Limb (tissue), 2 donors: ENCODE data around the gene SLC6A6.

ENCODE experiments used
- DNase-seq, 2 donors: peaks; one replicate each; pipeline ENCODE4 v3.0.0-alpha.2; 2016; ENCODE audit errors: extremely low spot score in 2 of 2

Gene SLC6A6

DNA sequence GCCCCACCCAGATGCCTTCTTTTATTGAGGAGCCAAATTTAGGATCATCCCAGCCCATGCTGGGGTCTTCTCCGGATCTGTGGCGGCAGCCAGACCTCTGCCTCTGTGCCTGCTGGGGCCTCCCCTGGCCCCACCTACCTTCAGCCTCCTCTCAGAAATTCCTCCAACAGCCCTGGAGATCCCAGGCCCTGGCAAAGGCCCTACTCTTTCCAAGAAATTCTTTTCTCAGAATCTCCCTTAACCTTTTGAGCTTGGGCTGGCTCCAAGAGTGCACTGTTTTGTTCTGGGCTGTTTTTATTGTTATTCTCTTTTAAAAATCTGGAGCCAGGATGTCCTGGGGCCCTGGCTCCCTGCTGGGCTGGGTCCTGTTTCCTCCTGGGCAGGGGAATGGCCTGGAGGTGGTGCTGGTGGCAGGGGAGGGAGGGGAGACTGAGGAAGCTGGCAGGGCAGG lies 79.9 kb downstream of the SLC6A6 start:
- DNase-seq = no peak

- no peak for DNase-seq
These were observed 80.9 kb downstream of the SLC6A6 start for GRCh38 chr3:14483286-14483685.

DNA sequence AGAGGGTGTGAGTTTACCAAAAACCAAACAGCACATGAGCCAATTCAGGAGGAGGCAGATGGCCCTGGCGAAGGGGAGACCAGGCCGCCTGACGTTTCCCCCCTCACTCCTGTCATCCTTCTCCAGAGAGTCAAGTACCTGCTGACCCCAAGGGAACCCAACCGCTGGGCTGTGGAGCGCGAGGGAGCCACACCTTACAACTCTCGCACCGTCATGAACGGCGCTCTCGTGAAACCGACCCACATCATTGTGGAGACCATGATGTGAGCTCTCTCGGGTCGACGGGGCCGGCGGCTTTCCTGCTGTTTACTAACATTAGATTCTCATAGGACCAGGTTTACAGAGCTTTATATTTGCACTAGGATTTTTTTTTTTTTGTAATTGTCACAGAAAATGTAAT lies 82.3 kb downstream of the SLC6A6 start:
- DNase-seq = no peak

DNA sequence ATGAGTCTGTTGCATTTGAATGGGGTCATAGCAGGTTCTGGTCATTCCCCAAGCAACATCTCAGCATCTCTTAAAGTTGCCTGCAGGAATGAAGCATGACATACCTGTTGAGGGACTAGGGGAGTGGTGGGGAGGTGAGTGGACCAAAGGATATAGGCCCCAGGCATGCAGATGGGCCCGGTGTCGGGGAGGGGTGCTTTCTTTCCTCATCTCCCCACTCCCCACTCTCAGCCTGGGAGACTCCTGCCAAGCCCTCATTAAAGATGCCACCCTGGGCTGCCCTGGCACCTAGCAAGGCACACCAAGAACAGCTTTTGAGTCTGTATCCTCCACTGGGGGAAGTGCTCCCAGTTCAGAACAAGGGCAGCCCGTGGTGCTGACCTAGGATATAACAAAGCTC lies 83.6 kb downstream of the SLC6A6 start:
- DNase-seq = no peak

DNA sequence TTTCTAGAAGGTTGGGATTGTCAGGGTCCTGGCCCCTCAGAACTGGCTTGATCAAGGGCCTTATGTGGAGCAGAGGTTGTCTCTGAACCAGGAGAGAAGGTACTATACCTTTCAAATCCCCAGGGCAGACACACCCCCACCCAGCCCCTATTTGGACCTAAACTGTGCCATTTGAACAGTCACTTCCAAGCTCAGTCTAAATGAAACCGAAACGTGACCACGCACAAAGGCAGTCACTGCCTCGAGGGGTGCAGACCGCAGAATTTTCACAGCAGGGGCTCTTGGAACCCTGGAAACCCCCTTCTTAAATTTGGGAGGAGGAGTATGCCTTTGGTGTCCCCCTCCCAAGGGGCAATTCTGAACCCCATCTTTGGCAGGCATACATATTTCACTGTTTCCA lies 84.1 kb downstream of the SLC6A6 start:
- DNase-seq = no peak

DNA sequence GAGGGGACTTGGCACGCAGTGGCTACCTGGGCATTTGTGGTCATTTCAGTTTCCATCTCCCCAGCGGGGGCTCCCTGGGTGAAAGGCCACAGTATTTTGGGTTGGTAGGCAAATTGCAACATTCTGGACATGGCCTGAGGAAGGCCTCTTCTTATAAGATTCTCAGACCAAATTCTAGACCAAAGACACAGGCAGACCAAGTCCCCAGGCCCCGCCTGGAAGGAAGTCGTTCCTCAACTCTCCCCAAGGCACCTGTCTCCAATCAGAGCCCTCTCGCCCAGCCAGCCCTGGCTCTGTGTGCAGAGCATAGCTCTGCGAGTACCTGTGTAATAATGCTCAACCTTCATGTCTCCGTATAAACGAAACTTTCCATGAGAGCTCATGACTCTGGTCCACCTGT lies 84.7 kb downstream of the SLC6A6 start:
- no peak for DNase-seq

DNA sequence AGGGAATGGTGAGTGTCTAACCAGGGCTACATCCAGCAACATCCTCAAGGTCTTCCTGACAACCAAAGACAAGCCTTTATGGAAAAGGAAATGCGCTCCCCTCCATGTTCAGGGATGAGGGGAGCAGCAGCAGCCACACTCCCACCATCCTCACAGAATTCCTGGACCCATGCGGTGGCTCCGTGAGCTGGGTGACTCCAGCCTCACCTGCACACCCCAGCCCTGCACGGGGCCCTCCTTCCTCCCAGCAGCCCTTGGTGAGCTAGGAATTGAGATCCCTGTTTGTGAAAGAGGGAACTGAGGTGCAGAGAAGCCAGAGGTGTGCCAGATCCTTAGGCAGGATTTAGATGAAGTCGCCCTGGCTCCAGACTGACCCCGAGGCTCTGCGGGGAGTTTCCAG lies 85.4 kb downstream of the SLC6A6 start:
- DNase-seq = no peak

DNA sequence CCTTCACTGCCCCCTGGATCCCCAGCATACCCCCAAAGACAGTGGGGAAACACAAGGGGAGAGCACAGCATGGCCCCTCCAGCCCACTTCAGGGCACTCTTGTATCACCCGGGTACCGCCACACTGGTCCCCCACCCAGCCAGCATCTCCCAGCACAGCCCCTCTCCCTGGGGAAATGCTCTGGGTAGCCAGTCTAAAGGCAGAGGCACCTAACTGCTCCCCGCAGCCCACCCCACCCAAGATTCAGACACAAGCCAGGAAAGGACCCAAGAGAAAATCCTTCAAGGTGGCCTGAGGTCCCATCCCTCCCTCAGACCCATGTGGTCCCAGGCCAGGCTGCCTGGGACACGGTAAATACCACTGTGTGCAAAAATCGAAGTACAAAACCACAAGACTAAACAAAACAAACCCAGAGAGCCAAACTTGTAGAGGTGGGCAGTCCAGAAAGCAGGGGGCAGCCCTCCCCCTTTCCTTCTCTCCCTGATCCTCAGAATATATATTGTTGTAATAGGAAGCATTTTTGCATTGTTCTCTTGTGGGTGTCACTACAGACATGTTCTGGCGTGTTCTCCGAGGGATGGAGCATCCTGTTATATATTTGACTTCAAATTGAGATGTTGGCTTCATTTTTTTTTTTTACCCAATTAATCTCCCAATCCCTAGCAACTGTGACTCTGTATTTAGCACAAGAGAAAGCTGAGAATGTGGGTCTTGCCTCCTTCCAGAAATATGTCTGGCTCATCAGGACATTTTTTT lies 86.1 kb downstream of the SLC6A6 start:
- DNase-seq = no peak

GRCh38 chr3:14489641-14490040 lies 87.2 kb downstream of the SLC6A6 start:
- no peak for DNase-seq

- DNase-seq = no peak
These were observed 87.8 kb downstream of the SLC6A6 start for GRCh38 chr3:14490255-14490654.

DNA sequence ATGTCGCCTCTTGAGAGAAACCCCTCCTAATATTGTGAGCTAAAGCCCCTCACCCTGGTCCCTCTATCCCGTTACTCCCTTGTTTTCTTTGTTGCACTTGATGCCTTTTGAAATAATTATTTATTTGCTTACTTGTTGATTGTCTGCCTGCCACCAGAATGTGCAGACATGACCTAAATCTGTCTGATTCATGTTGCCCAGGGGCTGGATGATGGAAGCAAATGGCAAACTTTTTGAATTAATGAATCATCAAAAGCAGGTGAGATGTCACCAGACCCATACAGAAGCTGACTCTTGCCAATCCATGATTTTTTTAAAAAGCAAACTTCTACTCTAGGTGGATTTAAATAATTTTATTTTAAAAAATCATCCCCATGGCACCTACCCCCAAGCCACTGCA lies 88.4 kb downstream of the SLC6A6 start:
- DNase-seq = no peak

DNA sequence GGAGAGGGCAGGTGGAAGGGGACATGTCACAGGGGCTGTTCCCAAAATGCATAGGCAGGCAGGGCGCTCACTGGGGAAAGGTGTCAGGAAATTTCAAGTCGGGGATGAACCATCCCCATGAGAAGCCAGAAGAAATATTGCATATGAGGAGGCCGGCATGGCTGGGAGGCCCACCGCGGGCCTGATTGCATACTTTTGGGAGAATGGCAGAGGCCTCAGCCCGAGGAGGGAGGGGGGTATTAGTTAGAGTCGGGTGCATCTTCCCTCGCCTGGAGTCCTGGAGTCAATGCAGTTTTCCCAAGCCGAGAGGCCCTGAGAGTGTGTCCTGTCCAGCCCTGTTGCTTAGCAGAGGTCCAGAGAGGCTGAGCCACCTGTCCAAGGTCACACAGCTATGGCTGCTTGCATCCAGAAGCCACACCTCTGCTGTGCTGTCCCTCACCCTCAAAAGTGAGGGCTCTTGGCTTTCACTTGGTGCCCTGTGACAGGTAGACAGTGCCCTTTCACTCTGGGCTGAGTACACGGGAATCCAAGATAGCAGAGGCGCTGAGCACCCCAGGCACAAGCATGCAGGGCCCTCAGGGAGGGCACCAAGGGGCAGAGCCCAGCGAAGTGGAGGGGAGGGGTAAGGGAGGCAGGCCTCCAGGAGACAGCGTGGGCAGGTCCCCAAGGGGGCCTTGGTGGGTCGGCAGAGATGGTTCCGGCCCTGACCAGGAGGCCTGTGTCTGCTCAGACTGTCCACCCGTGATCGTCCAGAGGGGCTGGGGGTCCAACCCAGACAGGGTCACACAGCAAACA lies 89.2 kb downstream of the SLC6A6 start:
- no peak for DNase-seq

DNA sequence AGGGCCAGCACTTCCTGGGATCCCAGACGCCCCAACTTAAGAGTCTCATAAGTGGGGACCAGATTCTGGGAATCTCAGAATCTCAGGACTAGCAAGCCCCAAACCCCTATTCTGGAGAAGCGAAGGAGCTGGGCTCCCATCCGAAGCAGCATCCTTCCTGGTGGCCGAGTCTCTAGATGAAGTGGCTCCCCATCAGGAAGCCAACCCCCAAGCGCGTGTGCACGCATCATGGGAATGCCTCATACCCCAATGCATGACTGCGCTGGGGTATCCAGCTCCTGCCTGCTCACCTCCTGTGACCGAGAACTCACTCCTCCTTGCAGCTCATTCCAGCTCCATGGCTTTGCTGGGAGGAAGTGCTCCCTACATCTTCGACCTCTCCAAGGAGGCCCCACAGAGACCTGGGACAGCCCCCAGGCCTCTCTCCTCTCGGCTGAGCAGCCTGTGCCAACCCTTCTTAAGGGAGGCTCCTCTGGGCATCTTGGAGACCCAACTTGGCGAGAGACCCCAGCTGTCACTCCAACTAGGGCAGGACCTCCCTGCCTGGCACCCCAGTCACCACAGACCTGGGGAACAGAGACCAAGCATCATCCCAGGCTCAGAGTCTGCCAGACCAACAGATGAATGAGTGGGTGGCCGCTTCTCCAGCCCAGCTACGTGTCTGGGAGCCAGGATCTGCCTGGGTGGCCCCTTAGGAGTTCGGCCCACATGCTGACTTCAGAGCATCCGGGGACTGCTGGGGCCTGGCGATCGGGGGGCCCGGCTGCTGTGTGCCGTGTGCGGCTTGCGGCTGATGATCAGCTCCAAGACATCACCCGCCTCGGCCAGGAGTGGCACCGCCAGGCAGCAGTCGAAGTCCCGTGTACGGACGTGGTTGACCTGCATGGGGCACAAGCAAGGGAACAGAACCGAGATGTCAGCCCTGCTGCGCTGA lies 90.8 kb downstream of the SLC6A6 start:
- DNase-seq = no peak

- no peak for DNase-seq
These were observed 92.0 kb downstream of the SLC6A6 start for GRCh38 chr3:14494279-14494972.

DNA sequence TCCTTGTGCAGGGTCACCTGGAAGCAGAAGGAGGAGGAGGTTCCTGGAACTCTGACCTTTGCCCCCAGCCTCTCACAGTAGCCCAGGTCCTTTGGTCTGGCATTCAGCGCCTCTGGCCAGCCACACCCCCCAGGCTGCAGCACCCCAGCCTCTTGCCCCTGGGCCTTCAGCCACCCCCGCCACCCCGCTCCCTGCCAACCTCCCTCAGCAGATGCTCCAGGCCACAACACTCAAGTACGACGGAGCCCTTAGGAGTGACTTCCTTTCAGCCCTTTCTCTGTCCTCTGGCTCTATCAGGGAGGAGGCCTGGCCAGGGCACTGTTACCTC lies 92.5 kb downstream of the SLC6A6 start:
- no peak for DNase-seq

- no peak for DNase-seq
These were observed 93.9 kb downstream of the SLC6A6 start for GRCh38 chr3:14496351-14496750.

DNA sequence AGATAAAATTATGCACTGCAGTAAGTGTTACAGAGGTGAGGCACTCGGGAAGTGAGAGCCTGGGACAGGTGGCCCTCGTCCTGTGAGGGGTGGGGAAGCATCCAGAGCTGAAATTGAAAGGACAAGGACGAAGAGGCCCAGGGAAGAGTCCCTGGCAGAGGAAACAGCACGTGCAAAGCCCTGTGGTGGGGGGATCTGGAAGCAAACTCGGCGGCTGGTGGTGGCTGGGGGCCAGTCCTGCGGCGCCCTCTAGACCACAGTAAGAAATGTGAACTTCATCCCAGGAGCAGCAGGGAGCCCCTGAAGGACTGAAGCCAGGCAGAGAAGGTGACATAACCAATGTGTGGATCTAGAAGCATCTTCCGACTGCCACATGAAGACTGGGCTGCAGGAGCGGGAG lies 94.9 kb downstream of the SLC6A6 start:
- no peak for DNase-seq

- DNase-seq = no peak
These were observed 100.1 kb downstream of the SLC6A6 start for GRCh38 chr3:14502472-14502871.

DNA sequence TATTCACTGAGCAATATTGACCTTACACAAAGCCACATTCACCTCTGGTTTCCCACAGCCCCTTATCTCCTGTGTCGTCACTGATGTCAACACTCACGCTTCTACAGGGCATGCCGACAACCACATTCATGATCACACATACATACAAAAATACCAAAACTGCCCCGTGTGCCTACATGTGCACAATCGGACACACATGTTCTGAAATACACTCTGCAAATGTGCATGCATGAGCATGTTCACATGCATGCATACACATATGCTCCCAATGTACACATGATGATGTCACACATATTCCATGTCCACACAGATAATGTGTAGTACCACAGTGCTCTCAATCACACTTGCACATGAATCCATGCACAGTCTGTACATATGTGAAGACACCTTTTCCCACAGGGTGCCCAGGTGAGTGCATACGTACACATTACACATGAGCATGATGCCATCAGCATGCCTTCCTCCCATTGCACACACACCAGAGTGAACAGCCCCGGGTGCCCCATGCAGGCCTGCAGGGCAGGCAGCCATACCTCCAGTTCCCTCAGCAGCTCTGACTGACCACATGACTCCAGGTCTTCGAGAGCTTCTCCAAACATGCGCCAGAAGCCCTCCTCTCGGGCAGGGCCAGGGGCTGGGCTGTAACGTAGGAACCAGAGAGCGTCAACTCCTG lies 100.8 kb downstream of the SLC6A6 start:
- DNase-seq = no peak

- DNase-seq = no peak
These were observed 101.3 kb downstream of the SLC6A6 start for GRCh38 chr3:14503706-14504065.
